HCT116 (cell line): ENCODE results near the gene SRRD. TPM values are rescaled to one million over a fixed set of nuclear protein-coding genes. Genes with fewer than 3 reads are reported as not detected.

Experiments
- ATAC-seq: fragments of 200-7000 bp; cut with Tn5 transposase; 2 replicates; pipeline ENCODE4 v1.9.1; 2020; ENCODE audit warnings: mild to moderate bottlenecking, moderate library complexity
- BruUV-seq: library from RNA; stranded (reverse); fragments of 400-500 nt; replicated peaks from 2 replicates; lab custom pipeline; 2021; lab: Mats Ljungman, UMichigan
- CTCF ChIA-PET: fragments of 300-600 bp; sonication (Branson Sonifier 250); formaldehyde crosslinking; loops from one replicate; lab custom pipeline; 2021; ENCODE audit warnings: antibody characterized with exemption; lab: Charles Lee
- POLR2A ChIA-PET: fragments of 300-600, 350-600 bp; sonication (Branson Sonifier 250); formaldehyde crosslinking; loops from one replicate; lab custom pipeline; 2021; ENCODE audit warnings: antibody characterized with exemption; lab: Charles Lee
- RAD21 ChIA-PET, 2 experiments: fragments of 300-600 bp; sonication (Branson Sonifier 250); formaldehyde crosslinking; loops; one replicate each; lab custom pipeline; 2023; ENCODE audit warnings: low total read pairs in 2 of 2; ENCODE audit not compliant: uncharacterized antibody in 2 of 2, unreplicated experiment in 2 of 2, low non-redundant PET in 1 of 2; lab: Charles Lee
- DNase-seq: peaks from one replicate; pipeline ENCODE4 v3.0.0-alpha.2; 2010; ENCODE audit warnings: low read depth, low spot score
- H2AFZ ChIP-seq: fragments of 200-600 bp; shearing (Covaris generic), sonication (generic); 2 replicates; pipeline ENCODE4 v1.6.1; 2017; ENCODE audit warnings: low read depth, mixed run types, mixed read lengths, antibody characterized with exemption, low read length; ENCODE audit not compliant: poor library complexity, severe bottlenecking
- H3K27ac ChIP-seq: 2 replicates; pipeline ENCODE4 v1.5.1; 2012; ENCODE audit warnings: low read depth, low read length
- H3K27me3 ChIP-seq: fragments of 200-600 bp; sonication (generic); 2 replicates; pipeline ENCODE4 v1.6.1; 2016; ENCODE audit warnings: mixed run types, low read length, mixed read lengths; ENCODE audit not compliant: insufficient read depth
- H3K36me3 ChIP-seq, 2 experiments: fragments of 200-500 bp in 1 of 2; fragments of 200-600 bp in 1 of 2; sonication (Bioruptor generic) in 1 of 2; sonication (generic) in 1 of 2; 2 replicates each; pipeline versions ENCODE4 v1.5.1 to v1.6.1; 2014 to 2016; ENCODE audit warnings: low read length in 2 of 2, inconsistent platforms in 1 of 2, mixed read lengths in 1 of 2, mixed run types in 1 of 2; ENCODE audit not compliant: insufficient read depth in 2 of 2, control insufficient read depth in 1 of 2
- H3K4me1 ChIP-seq, 2 experiments: fragments of 200-600 bp in 1 of 2; sonication (generic) in 1 of 2; 2 replicates each; pipeline versions ENCODE4 v1.5.1 to v1.6.1; 2012 to 2017; ENCODE audit warnings: low read length in 2 of 2, inconsistent platforms in 1 of 2, mild to moderate bottlenecking in 1 of 2, mixed read lengths in 1 of 2, mixed run types in 1 of 2, moderate library complexity in 1 of 2; ENCODE audit not compliant: insufficient read depth in 2 of 2, control insufficient read depth in 1 of 2
- H3K4me2 ChIP-seq: fragments of 200-600 bp; sonication (generic); 2 replicates; pipeline ENCODE4 v1.6.1; 2017; ENCODE audit warnings: mixed run types, low read length, mixed read lengths
- H3K4me3 ChIP-seq, 2 experiments: fragments of 200-600 bp in 1 of 2; sonication (generic) in 1 of 2; replicated peaks in 1 of 2; 2 replicates each; pipeline ENCODE4 v1.5.1; 2011 to 2016; ENCODE audit warnings: low read length in 2 of 2, control low read depth in 1 of 2, low read depth in 1 of 2, mild to moderate bottlenecking in 1 of 2, mixed read lengths in 1 of 2, mixed run types in 1 of 2
- H3K79me2 ChIP-seq: fragments of 200-600 bp; sonication (generic); 2 replicates; pipeline ENCODE4 v1.6.1; 2017; ENCODE audit warnings: mild to moderate bottlenecking, mixed run types, low read length, moderate library complexity, mixed read lengths; ENCODE audit not compliant: insufficient read depth
- H3K9ac ChIP-seq: fragments of 200-600 bp; sonication (generic); 2 replicates; pipeline ENCODE4 v1.6.1; 2016; ENCODE audit warnings: low read length, mixed read lengths
- H3K9me2 ChIP-seq: fragments of 200-600 bp; sonication (generic), shearing (Covaris generic); 2 replicates; pipeline ENCODE4 v1.6.1; 2017; ENCODE audit warnings: mixed run types, mild to moderate bottlenecking, moderate library complexity; ENCODE audit not compliant: insufficient read depth
- H3K9me3 ChIP-seq, 2 experiments: fragments of 200-500 bp in 1 of 2; fragments of 200-600 bp in 1 of 2; sonication (Bioruptor generic) in 1 of 2; sonication (generic) in 1 of 2; 2 replicates each; pipeline ENCODE4 v1.6.1; 2014 to 2017; ENCODE audit warnings: low read length in 2 of 2, mixed read lengths in 2 of 2, inconsistent platforms in 1 of 2, low read depth in 1 of 2, mild to moderate bottlenecking in 1 of 2, mixed run types in 1 of 2, moderate library complexity in 1 of 2; ENCODE audit not compliant: control insufficient read depth in 1 of 2, insufficient read depth in 1 of 2
- H4K20me1 ChIP-seq: fragments of 200-600 bp; sonication (generic), shearing (Covaris generic); 2 replicates; pipeline ENCODE4 v1.6.1; 2017; ENCODE audit warnings: mixed run types, mild to moderate bottlenecking, moderate library complexity; ENCODE audit not compliant: insufficient read depth
- ATF3 ChIP-seq: IDR thresholded peaks from 2 replicates; pipeline ENCODE4 v1.6.1; 2012
- CBX3 ChIP-seq: IDR thresholded peaks from 2 replicates; pipeline ENCODE4 v1.6.1; 2012; ENCODE audit warnings: low read depth
- CEBPB ChIP-seq: IDR thresholded peaks from 2 replicates; pipeline ENCODE4 v1.6.1; 2012; ENCODE audit warnings: low read depth
- EGR1 ChIP-seq: IDR thresholded peaks from 2 replicates; pipeline ENCODE4 v1.6.1; 2012; ENCODE audit warnings: low read depth
- ELF1 ChIP-seq: IDR thresholded peaks from 2 replicates; pipeline ENCODE4 v1.6.1; 2012; ENCODE audit warnings: low read depth, borderline replicate concordance
- EZH2 ChIP-seq: fragments of 200-600 bp; sonication (generic); IDR thresholded peaks from 2 replicates; pipeline ENCODE4 v1.6.1; 2017; ENCODE audit warnings: antibody characterized with exemption, mixed run types
- EZH2phosphoT487 ChIP-seq: fragments of 200-600 bp; IDR thresholded peaks from 2 replicates; pipeline ENCODE4 v1.6.1; 2018; ENCODE audit warnings: antibody characterized with exemption, borderline replicate concordance
- FOSL1 ChIP-seq: IDR thresholded peaks from 2 replicates; pipeline ENCODE4 v1.6.1; 2012; ENCODE audit warnings: low read depth
- JUND ChIP-seq: IDR thresholded peaks from 2 replicates; pipeline ENCODE4 v1.6.1; 2012
- MAX ChIP-seq: IDR thresholded peaks from 2 replicates; pipeline ENCODE4 v1.6.1; 2012
- POLR2A ChIP-seq: IDR thresholded peaks from 2 replicates; pipeline ENCODE4 v1.7.0; 2011; ENCODE audit warnings: borderline replicate concordance; ENCODE audit not compliant: insufficient read depth, insufficient read length; ENCODE audit errors: extremely low read depth
- REST ChIP-seq: IDR thresholded peaks from 2 replicates; pipeline ENCODE4 v1.6.1; 2012; ENCODE audit warnings: low read depth
- SIN3A ChIP-seq: IDR thresholded peaks from 2 replicates; pipeline ENCODE4 v1.6.1; 2012; ENCODE audit warnings: low read depth
- SRF ChIP-seq: IDR thresholded peaks from 2 replicates; pipeline ENCODE4 v1.6.1; 2012; ENCODE audit warnings: low read depth
- TCF7L2 ChIP-seq: IDR thresholded peaks from 2 replicates; pipeline ENCODE4 v1.7.0; 2011; ENCODE audit warnings: borderline replicate concordance, inconsistent platforms; ENCODE audit not compliant: insufficient read depth, insufficient read length; ENCODE audit errors: extremely low read depth
- ZBTB33 ChIP-seq: IDR thresholded peaks from 2 replicates; pipeline ENCODE4 v1.6.1; 2011; ENCODE audit warnings: mild to moderate bottlenecking, low read length, moderate library complexity; ENCODE audit not compliant: insufficient replicate concordance; ENCODE audit errors: extremely low read depth
- ZFX ChIP-seq: fragments of 450-650 bp; IDR thresholded peaks from 2 replicates; pipeline ENCODE4 v1.6.1; 2017
- intact Hi-C: fragments of 100-400 bp; cut with micrococcal nuclease; formaldehyde crosslinking; loops from 2 replicates; pipeline ENCODE4 v1.10.0; 2022
- total RNA-seq: library from RNA; stranded (reverse); gene quantifications from one replicate; pipeline ENCODE4 v1.2.1, GENCODE V29; 2021; ENCODE audit not compliant: unreplicated experiment

The SRRD gene
- total RNA-seq, 1 experiment from 2014 or later: 30.4 TPM

GRCh38 chr22:26514419-26515161 lies 30.9 kb downstream of the SRRD start:
- no peaks in the 10 kb centered on the region for H3K9me2 ChIP-seq
- TF ChIP-seq FOSL1 (no peak), POLR2A (no peak), EZH2 (no peak), ELF1 (no peak), TCF7L2 (no peak), ZBTB33 (no peak), EGR1 (no peak), REST (no peak), JUND (no peak), EZH2phosphoT487 (no peak), CBX3 (no peak), SIN3A (no peak), ATF3 (no peak), ZFX (no peak), SRF (no peak), CEBPB (no peak), MAX (no peak)
- TF ChIP-seq, all 23 proteins: peak for 0
- DNase-seq (no peak), ATAC-seq (no peak)
- Histone ChIP-seq H3K27me3 (no peaks in the 10 kb centered on the region), H3K36me3 (peaks cover 0 to 4% of the 10 kb centered on the region in 2 experiments; a peak in 2 of 4 replicates), H3K27ac (no peak overlapping the region), H2AFZ (no peak overlapping the region), H4K20me1 (no peaks in the 10 kb centered on the region), H3K4me3 (no peak overlapping the region), H3K4me1 (peaks cover 13 to 14% of the 10 kb centered on the region in 2 experiments; a peak in 3 of 4 replicates), H3K4me2 (no peak overlapping the region), H3K79me2 (peaks cover 41% of the 10 kb centered on the region), H3K9ac (no peak overlapping the region), H3K9me3 (no peaks in the 10 kb centered on the region)
- ChIA-PET POLR2A (no interaction called here), CTCF (no interaction called here), RAD21 (no interaction called here)
- intact Hi-C loops: no loop called here
- no TSS peak for BruUV-seq
